ENCODE measurements around the gene NDUFA11.

The NDUFA11 gene

GRCh38 chr19:5908773-5909442 lies 5.3 kb upstream of the NDUFA11 start:
- Mint-ChIP-seq H3K27ac (no peak overlapping the region), H3K4me3 (no peak overlapping the region), H3K4me1 (peaks cover 11% of the 10 kb centered on the region), H3K27me3 (ENCODE audit: low read depth, poor library complexity) (peaks cover 3% of the 10 kb centered on the region), H3K36me3 (ENCODE audit: low read depth) (peaks cover 7% of the 10 kb centered on the region), H3K9me3 (no peaks in the 10 kb centered on the region)
- no peak for TF ChIP-seq CTCF (IDR thresholded peaks at IDR 0.05)
- DNase-seq: no peak

GRCh38 chr19:5907241-5907640 lies 3.7 kb upstream of the NDUFA11 start:
- H3K4me1 Mint-ChIP-seq: peaks cover 18% of the 10 kb centered on the region
- peak overlapping the region; percentile 64 for H3K27ac Mint-ChIP-seq
- no peak for TF ChIP-seq CTCF (IDR thresholded peaks at IDR 0.05)
- H3K27me3 Mint-ChIP-seq (ENCODE audit: low read depth, poor library complexity): peaks cover 3% of the 10 kb centered on the region
- DNase-seq: no peak
- H3K9me3 Mint-ChIP-seq: no peaks in the 10 kb centered on the region
- H3K36me3 Mint-ChIP-seq (ENCODE audit: low read depth): peaks cover 4% of the 10 kb centered on the region
- H3K4me3 Mint-ChIP-seq: peak overlapping the region; percentile 38

GRCh38 chr19:5905114-5905778 lies 1.7 kb upstream of the NDUFA11 start:
- H3K9me3 Mint-ChIP-seq: no peaks in the 10 kb centered on the region
- peak overlapping the region; percentile 99 for H3K4me3 Mint-ChIP-seq
- H3K27ac Mint-ChIP-seq: no peak overlapping the region
- peaks cover 3% of the 10 kb centered on the region for H3K27me3 Mint-ChIP-seq (ENCODE audit: low read depth, poor library complexity)
- TF ChIP-seq CTCF (IDR thresholded peaks at IDR 0.05): no peak
- H3K4me1 Mint-ChIP-seq: peaks cover 24% of the 10 kb centered on the region
- DNase-seq: no peak
- H3K36me3 Mint-ChIP-seq (ENCODE audit: low read depth): peaks cover 13% of the 10 kb centered on the region

GRCh38 chr19:5904352-5905113 lies 943 bp upstream of the NDUFA11 start, which contains the start of gene VMAC:
VMAC (plus strand) TSS chr19:5904872; CDS start chr19:5904891, 19 bp downstream.
- peak within 1 kb of the TSS; percentile 100 for H3K27ac Mint-ChIP-seq
- TF ChIP-seq CTCF (IDR thresholded peaks at IDR 0.05): no peak
- H3K36me3 Mint-ChIP-seq (ENCODE audit: low read depth): peaks cover 18% of the 10 kb centered on the region
- peak within 1 kb of the TSS; percentile 99 for H3K4me3 Mint-ChIP-seq
- peaks cover 24% of the 10 kb centered on the region for H3K4me1 Mint-ChIP-seq
- H3K9me3 Mint-ChIP-seq: no peaks in the 10 kb centered on the region
- DNase-seq: peak; percentile 99
- H3K27me3 Mint-ChIP-seq (ENCODE audit: low read depth, poor library complexity): peaks cover 3% of the 10 kb centered on the region

- no peak for DNase-seq
- Mint-ChIP-seq H3K36me3 (ENCODE audit: low read depth) (peaks cover 18% of the 10 kb centered on the region), H3K27me3 (ENCODE audit: low read depth, poor library complexity) (peaks cover 3% of the 10 kb centered on the region), H3K9me3 (no peaks in the 10 kb centered on the region), H3K27ac (peak overlapping the region; percentile 100), H3K4me1 (peaks cover 24% of the 10 kb centered on the region), H3K4me3 (peak overlapping the region; percentile 99)
- TF ChIP-seq CTCF (IDR thresholded peaks at IDR 0.05): no peak
Observed at GRCh38 chr19:5903056-5903623, 450 bp downstream of the NDUFA11 start.
